ENCODE measurements around the gene PPP1R8.
A peak's percentile ranks its signal among the peaks of the same experiment; 100 is the strongest.
"Not testable (repeated sequence)": the region's sequence is repeated elsewhere in the genome, so short reads cannot be mapped to it uniquely, and the experiment has no call there.

Gene PPP1R8

DNA sequence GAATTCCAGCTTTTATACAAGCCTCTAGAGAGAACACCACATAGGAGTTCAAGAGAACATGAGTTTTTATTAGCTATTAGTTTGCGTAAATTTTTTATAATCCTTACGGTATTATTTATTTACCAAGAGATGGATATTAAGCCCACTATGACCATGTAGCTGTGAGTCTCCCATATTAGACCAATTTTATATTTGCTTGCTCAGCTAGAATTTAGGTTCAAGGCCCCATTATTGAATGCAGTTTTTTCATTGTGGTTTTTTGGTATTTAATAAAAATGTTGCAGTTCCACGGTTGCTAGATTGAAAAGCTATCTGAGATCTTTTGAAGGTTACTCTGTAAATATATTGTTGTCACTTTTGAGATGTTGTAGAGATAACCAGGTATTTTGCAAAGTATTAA lies 2.9 kb downstream of the PPP1R8 start:
- DNase-seq, result no peak

DNA sequence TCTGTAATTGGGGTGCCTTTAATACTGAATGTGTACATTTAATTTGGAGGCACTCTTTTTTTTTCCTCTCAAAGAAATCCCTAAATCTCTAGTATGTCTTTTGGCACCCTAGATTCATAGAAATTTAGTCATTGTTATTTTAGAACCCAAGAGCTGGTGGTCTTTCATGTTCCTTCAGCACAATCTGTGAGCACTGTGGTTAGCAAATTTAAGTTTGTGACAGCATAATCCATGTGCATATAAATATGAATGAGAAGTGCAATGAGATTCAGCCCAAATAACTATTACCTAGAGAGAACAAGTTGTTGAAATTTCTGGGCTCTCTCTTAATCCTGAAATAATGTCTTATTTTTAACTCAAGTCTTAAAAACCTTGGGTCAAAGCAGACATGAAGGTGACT lies 4.5 kb downstream of the PPP1R8 start:
- DNase-seq, result no peak

DNA sequence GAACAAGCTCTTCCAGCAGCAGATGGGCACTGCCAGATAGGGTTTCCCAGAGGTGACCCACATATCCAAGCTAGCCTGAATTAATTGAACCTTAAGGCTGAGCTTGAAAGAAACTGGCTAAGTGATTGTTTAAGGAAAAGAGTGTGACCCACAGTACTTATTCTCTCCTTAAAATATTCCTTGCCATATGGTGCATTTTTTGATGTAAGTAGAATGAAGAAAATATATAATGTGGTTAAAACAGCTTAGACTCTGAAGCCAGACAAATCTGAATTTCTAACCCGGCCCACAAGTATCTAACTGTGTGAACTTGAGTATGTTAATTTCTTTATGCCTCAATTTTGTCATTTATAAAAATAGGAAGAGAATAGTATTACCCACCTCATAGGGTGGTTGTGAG lies 4.9 kb downstream of the PPP1R8 start:
- DNase-seq, result no peak

DNA sequence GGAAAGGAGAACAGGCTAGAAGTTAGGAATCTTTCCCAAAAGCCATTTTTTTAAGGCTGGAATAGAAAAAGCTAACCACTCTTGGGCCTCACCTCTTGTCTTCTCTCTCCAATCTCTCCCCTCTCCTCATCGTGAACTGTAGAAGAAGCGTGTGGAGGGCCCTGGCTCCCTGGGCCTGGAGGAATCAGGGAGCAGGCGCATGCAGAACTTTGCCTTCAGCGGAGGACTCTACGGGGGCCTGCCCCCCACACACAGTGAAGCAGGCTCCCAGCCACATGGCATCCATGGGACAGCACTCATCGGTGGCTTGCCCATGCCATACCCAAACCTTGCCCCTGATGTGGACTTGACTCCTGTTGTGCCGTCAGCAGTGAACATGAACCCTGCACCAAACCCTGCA lies 19.4 kb downstream of the PPP1R8 start:
- no peak for DNase-seq

DNA sequence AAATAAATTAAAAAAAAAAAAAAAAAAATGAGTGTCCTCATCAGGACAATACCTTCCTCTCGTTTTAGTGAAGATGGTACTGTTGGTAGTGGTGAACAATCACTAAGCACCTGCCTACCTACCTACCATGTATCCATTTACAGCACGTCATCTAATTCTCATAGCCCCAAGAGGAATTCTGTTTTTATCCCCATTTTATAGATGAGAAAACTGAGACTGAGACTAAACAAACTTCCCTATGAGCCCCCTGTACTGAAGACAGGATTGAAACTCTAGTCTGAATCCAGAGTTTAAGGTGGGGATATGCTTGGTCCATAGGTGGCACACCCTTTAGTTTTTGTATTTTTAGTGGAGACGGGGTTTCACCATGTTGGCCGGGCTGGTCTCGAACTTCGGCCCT lies 24.5 kb downstream of the PPP1R8 start:
- DNase-seq, result no peak

DNA sequence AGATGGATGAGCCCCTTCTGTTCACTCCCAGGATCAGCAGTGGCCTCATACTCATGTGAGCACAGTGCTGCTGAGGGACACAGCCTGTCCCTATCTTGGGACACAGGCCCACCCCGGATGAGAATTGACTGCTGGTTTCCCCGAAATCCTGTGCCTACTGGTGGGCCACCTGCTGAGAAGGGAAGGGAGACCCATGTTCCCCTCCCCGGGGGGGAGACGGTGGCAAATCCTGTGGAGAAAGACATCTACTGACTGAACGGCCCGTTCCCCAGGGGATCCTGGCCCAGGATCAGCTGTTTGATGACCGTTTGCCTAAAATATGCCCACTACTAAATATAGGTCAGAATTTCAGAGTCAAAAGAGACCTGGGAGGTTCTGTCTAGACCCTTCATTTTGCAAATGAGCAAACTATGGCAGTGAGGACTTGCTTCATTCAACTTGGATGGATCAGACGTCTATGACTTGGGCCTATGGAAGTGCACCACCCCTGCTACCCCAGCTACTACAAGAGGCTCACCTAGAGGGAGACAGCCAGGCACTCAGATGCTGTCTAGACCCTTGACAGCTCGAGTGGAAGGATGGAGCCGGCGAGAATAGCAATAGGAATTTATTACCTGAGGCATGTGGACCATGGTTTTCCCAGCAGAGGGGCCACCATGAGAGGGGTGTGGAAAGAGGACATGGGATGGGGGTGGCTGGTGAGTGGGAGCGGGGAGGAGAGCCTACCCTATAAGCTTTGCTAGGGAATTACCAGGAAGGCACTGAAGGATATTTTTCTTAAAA lies 26.2 kb downstream of the PPP1R8 start:
- DNase-seq, result no peak

DNA sequence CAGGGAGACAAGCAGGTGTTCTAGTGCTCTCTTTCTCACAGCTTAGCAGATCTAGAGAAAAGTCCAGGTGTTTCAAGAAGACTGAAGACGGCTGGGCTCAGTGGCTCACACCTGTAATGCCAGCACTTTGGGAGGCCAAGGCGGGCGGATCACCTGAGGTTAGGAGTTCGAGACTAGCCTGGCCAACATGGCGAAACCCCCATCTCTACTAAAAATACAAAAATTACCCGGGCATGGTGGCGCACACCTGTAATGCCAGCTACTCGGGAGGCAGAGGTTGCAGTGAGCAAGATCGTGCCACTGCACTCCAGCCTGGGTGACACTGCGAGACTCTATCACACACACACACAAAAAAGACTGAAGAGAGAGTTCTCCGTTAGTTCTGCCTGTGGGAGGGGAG lies 27.0 kb downstream of the PPP1R8 start:
- DNase-seq, result not testable (repeated sequence)

DNA sequence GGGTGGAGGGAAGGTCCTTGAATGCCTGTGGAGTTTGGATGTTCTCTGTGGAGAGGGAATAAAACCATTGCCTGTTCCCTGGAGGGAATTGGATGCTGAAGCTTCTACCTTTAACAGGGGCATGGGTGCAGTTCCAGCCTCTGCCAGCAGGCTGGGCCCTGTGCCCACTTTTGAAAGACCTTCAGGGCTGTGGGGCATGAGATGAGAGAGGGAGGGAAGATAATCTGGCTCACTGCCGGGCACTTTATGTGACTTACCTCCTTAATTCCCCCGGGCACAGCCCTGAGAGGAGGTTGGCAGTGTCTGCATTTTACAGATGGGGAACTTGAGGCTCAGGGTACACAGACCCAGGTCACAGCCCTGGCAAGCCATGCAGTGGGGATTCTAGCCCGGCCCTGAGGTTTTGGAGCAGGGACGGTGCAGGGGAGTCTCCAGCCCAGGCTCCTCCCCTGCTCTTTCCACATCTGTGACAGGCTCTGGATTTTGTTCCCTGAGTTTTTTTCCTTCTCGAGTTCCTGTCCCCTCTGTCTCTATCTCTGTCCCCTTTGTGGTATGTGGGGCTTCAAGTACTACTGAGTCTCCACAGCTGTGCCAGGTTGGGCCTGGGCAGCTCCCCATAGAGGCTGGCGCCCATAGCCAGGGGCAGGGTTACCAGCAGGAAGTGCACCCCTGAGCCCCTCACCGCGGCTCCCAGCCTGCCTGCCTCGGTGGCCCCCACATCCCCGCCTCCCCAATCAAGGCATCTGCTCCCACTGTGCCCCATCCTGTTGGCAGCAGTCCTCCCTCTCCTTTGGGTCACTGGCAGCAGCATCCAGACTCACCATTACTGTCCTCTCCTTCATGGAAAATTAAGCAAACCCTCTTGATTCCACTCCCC lies 27.7 kb downstream of the PPP1R8 start:
- DNase-seq, result peak; percentile 84

DNA sequence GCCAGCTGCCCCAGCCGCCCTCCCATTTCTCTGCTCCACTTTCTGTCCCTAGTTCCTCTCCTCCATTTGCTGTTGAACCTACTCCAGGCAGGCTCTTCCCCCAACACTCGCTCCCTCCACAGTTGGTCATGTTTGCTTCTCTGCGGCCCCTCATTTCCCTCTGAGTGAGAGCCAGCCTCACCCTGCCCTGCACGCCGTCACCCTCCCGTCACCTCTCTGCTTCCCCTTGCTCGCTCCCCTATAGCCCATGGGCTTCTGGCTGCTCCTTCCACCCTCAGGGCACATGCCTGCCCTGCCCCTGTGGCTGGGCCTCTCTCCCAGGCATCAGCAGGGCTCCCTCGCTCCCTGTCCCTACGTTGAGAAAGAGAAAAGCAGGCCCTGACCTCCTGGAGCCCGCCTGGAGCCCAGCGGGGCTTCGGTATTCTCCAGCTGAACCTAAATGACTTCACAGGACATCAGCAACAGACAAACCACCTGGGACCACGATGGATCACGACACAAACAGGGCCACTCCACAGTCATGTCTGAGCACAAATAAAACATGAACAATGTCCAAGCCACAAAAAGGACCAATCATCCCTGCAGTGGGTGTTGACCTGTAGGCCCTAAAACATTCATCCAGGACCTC lies 28.5 kb downstream of the PPP1R8 start:
- DNase-seq, result no peak

DNA sequence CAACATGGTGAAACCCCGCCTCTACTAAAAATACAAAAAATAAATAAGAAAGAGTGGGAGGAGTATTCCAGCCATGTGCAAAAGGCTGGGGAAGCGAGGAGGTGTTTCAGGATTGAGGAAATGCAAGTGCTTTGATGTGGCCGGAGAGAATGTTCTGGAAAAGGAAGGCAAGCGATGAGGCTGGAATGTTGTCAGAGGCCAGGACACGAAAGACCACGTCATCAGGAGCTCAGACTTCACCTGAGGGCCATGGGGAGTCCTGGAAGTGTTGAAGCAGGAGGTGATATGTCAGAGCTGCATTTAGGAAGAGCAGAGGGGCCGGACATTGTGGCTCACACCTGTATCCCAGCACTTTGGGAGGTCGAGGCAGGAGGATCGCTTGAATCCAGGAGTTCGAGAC lies 30.9 kb downstream of the PPP1R8 start:
- DNase-seq, result no peak

DNA sequence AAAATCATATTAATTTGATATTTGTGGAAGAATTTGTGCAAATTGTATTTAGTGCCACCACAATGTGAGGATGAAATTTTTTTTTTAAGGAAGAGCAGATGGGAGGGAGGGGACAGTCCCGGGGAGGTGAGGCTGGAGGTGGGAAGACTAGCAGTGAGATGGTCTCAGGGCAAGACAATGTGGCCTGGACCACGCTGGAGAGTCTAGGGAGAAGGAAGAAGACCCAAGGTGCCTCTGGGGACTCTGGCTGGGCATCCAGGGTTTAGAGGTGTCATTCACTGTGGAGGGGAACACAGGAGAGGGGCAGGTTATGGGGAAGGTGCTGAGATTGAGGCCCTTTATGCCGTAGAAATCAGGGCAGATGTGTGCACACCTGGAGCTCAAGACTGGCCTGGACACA lies 31.4 kb downstream of the PPP1R8 start:
- no peak for DNase-seq

DNA sequence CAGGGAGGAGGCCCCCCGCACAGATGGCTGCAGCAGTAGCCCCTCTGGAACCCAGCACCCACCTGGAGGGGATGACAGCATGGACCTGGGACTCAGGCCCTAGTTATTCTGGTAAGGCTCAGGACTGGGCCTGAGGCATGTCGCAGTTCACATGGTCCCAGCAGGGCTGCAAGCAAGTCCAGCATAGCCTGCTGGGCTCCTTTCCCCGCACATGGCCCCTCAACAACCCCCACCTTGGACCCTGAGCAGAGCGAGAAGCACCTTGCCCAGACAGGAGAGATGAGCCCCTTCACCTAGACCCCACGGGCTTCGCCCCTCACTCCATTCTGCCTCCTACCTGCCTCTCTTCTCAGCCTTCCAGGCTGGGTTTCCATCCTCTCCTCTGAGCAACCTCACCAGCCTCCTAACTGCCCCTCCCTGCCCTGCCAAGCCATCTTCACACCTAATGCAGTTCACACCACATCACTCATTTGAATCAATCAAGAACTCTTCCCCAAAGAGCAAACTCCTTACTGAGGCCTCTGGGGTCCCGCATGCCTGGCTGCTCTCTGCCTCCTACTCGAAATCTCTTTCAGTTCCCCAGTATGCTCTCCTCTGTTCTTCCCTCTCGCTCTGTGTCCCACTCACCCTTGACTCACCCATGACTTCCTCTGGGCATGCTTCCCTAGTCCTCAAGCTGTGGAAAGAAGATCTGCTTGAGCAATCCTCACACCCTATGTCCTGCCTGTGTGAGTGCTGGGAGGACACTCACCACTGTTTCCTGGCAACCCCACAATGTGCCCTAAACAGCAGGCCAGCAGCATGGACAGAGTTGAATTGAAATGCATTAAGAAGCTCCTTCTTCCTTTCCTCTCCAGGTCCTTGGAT lies 32.3 kb downstream of the PPP1R8 start:
- peak; percentile 74 for DNase-seq

DNA sequence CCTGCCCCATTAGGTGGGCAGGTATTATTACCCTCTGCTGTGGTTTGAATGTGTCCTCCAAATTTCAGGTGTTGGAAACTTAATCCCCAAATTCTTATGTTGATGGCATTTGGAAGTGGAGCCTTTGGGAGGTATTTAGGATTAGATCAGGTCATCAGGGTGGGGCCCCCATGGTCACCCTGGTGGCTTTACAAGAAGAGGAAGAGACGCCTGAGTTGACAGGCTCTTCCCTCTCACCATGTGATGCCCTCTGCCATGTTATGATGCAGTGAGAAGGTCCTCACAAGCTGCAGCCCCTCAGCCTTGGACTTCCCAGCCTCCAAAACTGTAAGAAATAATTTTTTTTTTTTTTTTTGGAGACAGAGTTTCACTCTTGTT lies 32.9 kb downstream of the PPP1R8 start:
- DNase-seq, result no peak

DNA sequence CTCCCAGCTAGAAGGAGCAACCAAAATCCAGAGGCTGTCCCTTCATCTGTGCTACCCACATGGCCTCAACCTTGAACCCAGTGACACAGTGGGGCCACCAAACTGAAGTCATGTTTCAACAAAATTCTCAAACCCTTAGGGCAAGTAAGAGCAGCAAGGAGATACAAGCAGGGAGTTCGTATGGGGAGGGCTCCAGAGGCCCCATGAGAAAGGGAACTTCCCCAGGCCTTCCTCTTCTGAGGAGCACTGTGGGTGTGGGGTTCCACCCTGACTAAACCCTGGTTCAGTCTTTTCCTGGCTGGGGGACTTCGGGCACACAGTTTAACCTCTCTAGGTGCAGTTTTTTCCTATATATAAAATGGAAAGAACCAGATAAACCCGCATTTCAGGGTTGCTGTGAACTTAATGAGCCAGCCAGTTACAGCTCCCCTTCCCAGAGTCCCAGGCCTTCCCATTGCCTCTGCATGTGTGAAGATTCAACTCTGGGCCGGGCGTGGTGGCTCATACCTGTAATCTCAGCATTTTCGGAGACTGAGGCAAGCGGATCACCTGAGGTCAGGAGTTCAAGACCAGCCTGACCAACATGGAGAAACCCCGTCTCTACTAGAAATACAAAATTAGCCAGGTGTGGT lies 33.8 kb downstream of the PPP1R8 start:
- DNase-seq, result no peak

DNA sequence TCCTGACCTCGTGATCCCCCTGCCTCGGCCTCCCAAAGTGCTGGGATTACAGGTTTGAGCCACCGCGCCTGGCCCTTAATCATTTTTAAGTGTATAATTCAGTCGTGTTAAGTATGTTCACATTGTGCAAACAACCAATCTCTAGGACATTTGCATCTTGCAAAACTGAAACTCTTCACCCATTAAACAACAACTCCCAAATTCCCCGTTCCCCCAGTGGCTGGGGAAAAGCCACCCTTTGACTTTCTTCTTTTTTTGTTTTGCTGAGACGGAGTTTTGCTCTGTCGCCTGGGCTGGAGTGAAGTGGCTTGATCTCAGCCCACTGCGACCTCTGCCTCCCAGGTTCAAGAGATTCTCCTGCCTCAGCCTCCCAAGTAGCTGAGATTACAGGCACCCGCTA lies 35.2 kb downstream of the PPP1R8 start:
- no peak for DNase-seq

DNA sequence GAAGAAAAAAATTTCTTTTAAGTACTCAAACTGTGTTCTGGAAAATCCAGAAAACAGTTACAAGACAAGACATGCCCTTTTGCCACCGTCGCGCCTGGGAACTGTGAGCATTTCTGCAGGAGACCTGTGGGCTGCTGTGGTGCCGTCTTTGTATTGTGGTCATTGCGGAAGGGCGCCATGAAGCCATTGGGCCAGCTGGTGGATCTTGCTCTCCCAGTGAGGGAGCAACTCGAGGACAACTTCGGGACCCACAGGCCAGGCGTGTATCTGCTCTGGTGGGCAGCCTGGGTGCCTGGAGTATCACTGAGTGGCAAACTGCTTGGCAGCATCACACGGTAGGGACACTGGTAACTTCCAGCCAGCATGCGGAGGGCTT lies 38.0 kb downstream of the PPP1R8 start:
- DNase-seq, result no peak

DNA sequence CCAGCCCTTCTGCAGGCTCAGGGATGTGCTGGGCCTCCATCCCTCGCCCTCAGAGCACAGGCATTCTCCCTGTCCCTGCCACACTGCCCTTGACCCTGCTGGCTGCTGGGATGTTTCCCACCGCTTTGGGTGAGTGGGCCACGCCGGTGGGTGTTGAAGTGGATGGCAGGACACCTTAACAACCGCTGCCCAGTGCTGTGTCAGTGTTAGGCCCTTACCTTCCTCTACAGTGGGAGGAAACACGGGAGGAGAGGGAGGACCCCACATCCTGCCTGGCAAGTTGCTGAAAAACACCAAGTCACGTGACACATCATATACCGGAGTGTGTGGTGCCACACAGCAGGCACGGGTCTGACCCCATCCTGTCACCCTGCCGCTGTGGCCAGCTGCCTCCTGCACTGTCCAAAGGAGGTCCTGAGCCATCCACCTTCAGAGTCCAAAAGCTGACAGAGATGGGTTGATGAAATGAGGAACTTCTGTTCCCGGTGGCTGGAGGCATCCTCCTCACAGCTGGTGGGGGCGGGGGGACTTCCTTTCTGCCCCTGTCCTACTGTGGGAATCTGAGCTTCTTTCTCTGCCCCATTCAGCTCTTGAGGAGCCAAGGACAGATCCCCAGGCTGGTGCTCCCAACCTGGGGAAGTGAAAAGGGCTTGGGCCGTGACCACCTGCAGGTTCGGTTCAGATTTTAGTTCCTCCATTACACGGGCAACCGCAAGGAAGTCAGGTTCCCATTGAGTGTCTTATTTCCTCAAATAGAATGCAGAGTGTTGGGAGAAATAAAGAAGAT lies 38.5 kb downstream of the PPP1R8 start:
- no peak for DNase-seq

DNA sequence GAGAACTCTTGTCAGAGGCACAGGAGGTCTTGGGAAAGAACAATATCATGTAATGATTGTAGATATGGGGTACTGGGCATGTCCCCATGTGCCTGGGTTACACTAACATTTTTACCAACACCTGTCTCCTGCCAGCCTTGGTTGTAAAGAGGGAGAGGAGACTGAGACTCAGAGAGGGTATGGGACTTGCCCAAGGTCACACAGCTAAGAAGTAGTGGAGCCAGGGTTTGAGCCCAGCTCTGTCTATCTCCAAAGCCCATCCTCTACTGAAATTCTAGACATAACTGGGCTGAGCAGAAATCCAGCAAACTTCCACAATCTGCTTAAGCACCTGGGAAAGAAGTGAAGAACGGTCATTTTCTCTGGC lies 39.1 kb downstream of the PPP1R8 start:
- DNase-seq, result no peak

DNA sequence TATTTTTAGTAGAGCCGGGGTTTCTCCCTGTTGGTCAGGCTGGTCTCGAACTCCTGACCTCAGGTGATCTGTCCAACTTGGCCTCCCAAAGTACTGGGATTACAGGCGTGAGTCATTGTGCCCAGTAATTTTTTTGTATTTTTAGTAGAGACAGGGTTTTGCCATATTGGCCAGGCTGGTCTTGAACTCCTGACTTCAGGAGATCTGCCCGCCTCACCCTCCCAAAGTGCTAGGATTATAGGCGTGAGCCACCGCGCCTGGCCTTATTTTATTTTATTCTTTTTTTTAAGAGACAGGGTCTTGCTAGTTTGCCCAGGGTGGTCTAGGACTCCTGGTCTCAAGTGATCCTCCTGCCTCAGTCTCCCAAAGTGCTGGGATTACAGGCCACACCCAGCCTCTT lies 40.5 kb downstream of the PPP1R8 start:
- DNase-seq, result not testable (repeated sequence)

DNA sequence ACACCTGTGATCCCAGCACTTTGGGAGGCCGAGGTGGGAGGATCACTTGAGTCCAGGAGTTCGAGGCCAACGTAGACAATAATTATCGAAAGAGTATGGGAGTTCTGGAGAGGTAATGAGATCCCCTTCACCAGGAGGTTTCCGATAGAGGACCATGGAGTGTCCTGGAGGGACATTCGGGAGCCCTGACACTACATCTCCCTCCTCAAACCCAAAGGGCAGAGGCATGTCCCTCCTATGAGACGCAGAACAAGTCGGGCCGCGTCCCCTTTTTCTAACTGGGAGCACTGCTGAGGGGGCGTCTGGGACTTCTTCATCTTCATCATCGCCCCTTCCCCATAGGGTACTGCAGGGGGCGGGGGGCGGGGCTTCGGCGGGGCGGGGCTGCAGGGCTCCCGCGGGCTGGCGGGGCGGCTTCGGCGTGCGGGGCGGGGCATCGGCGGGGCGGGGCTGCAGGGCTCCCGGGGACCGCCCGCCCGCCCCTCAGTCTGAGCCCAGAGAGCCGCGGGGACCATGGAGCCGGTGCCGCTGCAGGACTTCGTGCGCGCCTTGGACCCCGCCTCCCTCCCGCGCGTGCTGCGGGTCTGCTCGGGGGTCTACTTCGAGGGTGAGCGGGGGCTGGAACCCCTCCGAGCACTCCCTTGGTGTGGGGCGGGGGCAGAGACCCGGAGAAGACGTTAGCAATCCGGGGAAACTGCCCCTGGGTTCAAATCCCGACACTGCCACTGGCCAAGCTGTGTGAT lies 41.6 kb downstream of the PPP1R8 start, which contains the start of gene THEMIS2:
Gene THEMIS2 (plus strand): TSS at position 486 of the 743 bp plus-strand sequence. CDS start 28 bp downstream, at position 514.
- peak; percentile 78 for DNase-seq
